DND-41 (cell line): ENCODE data around the gene PNPLA2.
A peak's percentile ranks its signal among the peaks of the same experiment; 100 is the strongest.

Experiments
- ATAC-seq: fragments of 200-7000 bp; cut with Tn5 transposase; 3 replicates; pipeline ENCODE4 v1.9.1; 2021; ENCODE audit warnings: low read depth; ENCODE audit not compliant: insufficient read depth
- DNase-seq: peaks from one replicate; pipeline ENCODE4 v3.0.0-alpha.2; 2020
- H2AFZ ChIP-seq: 2 replicates; pipeline ENCODE4 v1.6.0; 2012; ENCODE audit warnings: low read depth, low read length
- H3K27ac ChIP-seq: 2 replicates; pipeline ENCODE4 v1.5.1; 2012; ENCODE audit warnings: low read length, inconsistent platforms
- H3K27me3 ChIP-seq: fragments of 200-600 bp; sonication (generic); 2 replicates; pipeline ENCODE4 v1.6.0; 2012; ENCODE audit warnings: low read length, mild to moderate bottlenecking, inconsistent platforms; ENCODE audit not compliant: insufficient read depth, poor library complexity
- H3K36me3 ChIP-seq: 2 replicates; pipeline ENCODE4 v1.5.1; 2012; ENCODE audit warnings: low read length, inconsistent platforms; ENCODE audit not compliant: insufficient read depth
- H3K4me1 ChIP-seq: 2 replicates; pipeline ENCODE4 v1.5.1; 2012; ENCODE audit warnings: mild to moderate bottlenecking, low read length; ENCODE audit not compliant: insufficient read depth
- H3K4me2 ChIP-seq: 2 replicates; pipeline ENCODE4 v1.6.0; 2012; ENCODE audit warnings: mild to moderate bottlenecking, moderate library complexity, low read length, inconsistent platforms; ENCODE audit not compliant: insufficient read depth
- H3K4me3 ChIP-seq, 2 experiments: fragments of 200-600 bp in 1 of 2; shearing (Covaris generic) in 1 of 2; 2 replicates each; pipeline ENCODE4 v1.5.1; 2012 to 2016; ENCODE audit warnings: inconsistent platforms in 2 of 2, low read length in 2 of 2, mild to moderate bottlenecking in 2 of 2, low read depth in 1 of 2, moderate library complexity in 1 of 2
- H3K79me2 ChIP-seq: 2 replicates; pipeline ENCODE4 v1.6.0; 2012; ENCODE audit warnings: low read length, inconsistent platforms; ENCODE audit not compliant: insufficient read depth
- H3K9ac ChIP-seq: 2 replicates; pipeline ENCODE4 v1.6.0; 2012; ENCODE audit warnings: low read depth, mild to moderate bottlenecking, inconsistent platforms, low read length, moderate library complexity
- H3K9me3 ChIP-seq: 2 replicates; pipeline ENCODE4 v1.5.1; 2012; ENCODE audit warnings: low read length, moderate library complexity, mild to moderate bottlenecking, inconsistent platforms; ENCODE audit not compliant: insufficient read depth, severe bottlenecking
- H4K20me1 ChIP-seq: 2 replicates; pipeline ENCODE4 v1.6.0; 2012; ENCODE audit warnings: low read length; ENCODE audit not compliant: insufficient read depth
- CTCF ChIP-seq: IDR thresholded peaks from 2 replicates; pipeline ENCODE4 v1.5.1; 2012; ENCODE audit warnings: borderline replicate concordance, low read length, moderate library complexity, mild to moderate bottlenecking; ENCODE audit not compliant: poor library complexity, severe bottlenecking; ENCODE audit errors: extremely low read depth
- EZH2 ChIP-seq: IDR thresholded peaks from 3 replicates; pipeline ENCODE4 v1.6.1; 2012; ENCODE audit warnings: borderline replicate concordance, low read depth, mild to moderate bottlenecking, moderate library complexity, low read length, inconsistent platforms; ENCODE audit not compliant: severe bottlenecking

Gene PNPLA2

GRCh38 chr11:797296-798092 is 21.2 kb upstream of the PNPLA2 start:
- Histone ChIP-seq H3K9ac (peak overlapping the region; percentile 86), H3K79me2 (peaks cover 31% of the 10 kb centered on the region), H2AFZ (peak overlapping the region; percentile 80), H3K4me2 (peak overlapping the region; percentile 97), H3K4me3 (peak overlapping the region; percentile 67 to 98), H3K27me3 (no peaks in the 10 kb centered on the region), H3K36me3 (peaks cover 56% of the 10 kb centered on the region), H3K27ac (peak overlapping the region; percentile 84), H4K20me1 (peaks cover 63% of the 10 kb centered on the region), H3K4me1 (peaks cover 52% of the 10 kb centered on the region), H3K9me3 (no peaks in the 10 kb centered on the region)
- ATAC-seq, result peak; percentile 64
- DNase-seq, result peak; percentile 92
- TF ChIP-seq EZH2, result no peak
- TF ChIP-seq CTCF, result no peak

GRCh38 chr11:798093-798713 is 20.5 kb upstream of the PNPLA2 start, which contains the start of gene SLC25A22:
Gene SLC25A22, minus strand, starts transcription at chr11:798281. Its CDS starts 3,275 bp downstream, at chr11:795006.
- ATAC-seq (peak; percentile 50), DNase-seq (peak; percentile 81)
- Histone ChIP-seq H3K9ac (peak within 1 kb of the TSS; percentile 86), H3K27me3 (no peaks in the 10 kb centered on the region), H3K9me3 (no peaks in the 10 kb centered on the region), H3K36me3 (peaks cover 59% of the 10 kb centered on the region), H3K4me1 (peaks cover 59% of the 10 kb centered on the region), H3K27ac (peak within 1 kb of the TSS; percentile 84), H3K4me2 (peak within 1 kb of the TSS; percentile 97), H2AFZ (peak within 1 kb of the TSS; percentile 80), H4K20me1 (peaks cover 65% of the 10 kb centered on the region), H3K4me3 (peak within 1 kb of the TSS; percentile 67 to 98), H3K79me2 (peaks cover 38% of the 10 kb centered on the region)
- TF ChIP-seq EZH2 (no peak), CTCF (peak; percentile 84)

- no peak overlapping the region for H3K4me3 ChIP-seq
- no peak for DNase-seq
- peaks cover 66% of the 10 kb centered on the region for H4K20me1 ChIP-seq
- H3K4me1 ChIP-seq, result peaks cover 71% of the 10 kb centered on the region
- H3K79me2 ChIP-seq, result peaks cover 54% of the 10 kb centered on the region
- peaks cover 53% of the 10 kb centered on the region for H3K36me3 ChIP-seq
- no peak overlapping the region for H2AFZ ChIP-seq
- H3K9me3 ChIP-seq, result no peaks in the 10 kb centered on the region
- H3K27me3 ChIP-seq, result no peaks in the 10 kb centered on the region
- no peak overlapping the region for H3K9ac ChIP-seq
- TF ChIP-seq CTCF (no peak), EZH2 (no peak)
- no peak overlapping the region for H3K27ac ChIP-seq
- no peak overlapping the region for H3K4me2 ChIP-seq
- no peak for ATAC-seq
Observed at GRCh38 chr11:799641-800316, 18.9 kb upstream of the PNPLA2 start.
